GM12891 (cell line): Measurements from ENCODE around the gene TNFAIP3.

Experiments
- POU2F2 ChIP-seq: IDR thresholded peaks from 2 replicates; pipeline ENCODE4 v1.6.1; 2011; ENCODE audit warnings: low read depth, mild to moderate bottlenecking, control low read depth, low read length, moderate library complexity
- TAF1 ChIP-seq: IDR thresholded peaks from 2 replicates; pipeline ENCODE4 v1.6.1; 2011; ENCODE audit warnings: low read depth, low read length, control low read depth

DNA sequence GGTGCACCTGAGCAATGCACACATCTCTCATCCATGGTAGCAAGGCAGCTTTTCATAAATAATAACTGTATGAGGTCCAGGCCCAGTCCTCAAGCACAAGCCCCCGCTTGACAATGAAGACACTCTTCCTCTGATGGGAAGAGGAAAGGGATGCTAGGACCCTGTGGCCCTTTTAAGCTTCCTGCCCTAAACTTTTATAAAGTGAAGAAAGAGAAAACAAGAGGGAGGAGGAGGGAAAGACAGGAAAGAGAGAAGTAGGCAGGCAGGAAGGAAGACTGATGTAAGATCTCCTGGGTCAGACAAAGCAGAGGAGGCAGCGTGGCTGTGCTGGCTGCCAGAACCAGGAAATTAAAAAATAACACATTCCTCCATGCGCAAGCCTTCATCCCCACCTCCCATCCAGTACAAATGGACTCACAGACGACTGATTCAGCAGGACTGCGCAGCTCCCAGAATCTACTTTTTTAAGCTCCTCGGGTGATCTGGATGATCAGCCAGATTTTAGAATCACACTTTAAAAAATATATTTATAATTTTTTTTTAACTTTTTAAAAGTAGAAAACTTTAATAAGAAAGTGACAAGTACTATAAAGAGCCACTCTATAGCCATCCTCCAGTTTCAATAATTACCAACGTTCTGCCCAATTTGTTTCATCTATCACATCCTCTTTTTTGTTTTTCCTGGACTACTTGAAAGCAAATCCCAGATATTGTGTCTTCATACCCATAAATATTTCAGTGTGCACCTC is 16.5 kb downstream of the TNFAIP3 start:
- TF ChIP-seq TAF1 (no peak), POU2F2 (peak; percentile 61; the same call in 1 of the 2 replicates)
